Stimulated activated CD8-positive, alpha-beta memory T cell treated with anti-CD3 and anti-CD28 coated beads, Interleukin-2, amount 100 ng/mL, for 1 hour (primary cell): ENCODE results near the gene RNF207.
A peak's percentile ranks its signal among the peaks of the same experiment; 100 is the strongest.

Experiments used
- DNase-seq, 2 donors: peaks; one replicate each; pipeline ENCODE4 v3.0.0-alpha.2; 2020; ENCODE audit warnings: low read depth in 2 of 2

The RNF207 gene

DNA sequence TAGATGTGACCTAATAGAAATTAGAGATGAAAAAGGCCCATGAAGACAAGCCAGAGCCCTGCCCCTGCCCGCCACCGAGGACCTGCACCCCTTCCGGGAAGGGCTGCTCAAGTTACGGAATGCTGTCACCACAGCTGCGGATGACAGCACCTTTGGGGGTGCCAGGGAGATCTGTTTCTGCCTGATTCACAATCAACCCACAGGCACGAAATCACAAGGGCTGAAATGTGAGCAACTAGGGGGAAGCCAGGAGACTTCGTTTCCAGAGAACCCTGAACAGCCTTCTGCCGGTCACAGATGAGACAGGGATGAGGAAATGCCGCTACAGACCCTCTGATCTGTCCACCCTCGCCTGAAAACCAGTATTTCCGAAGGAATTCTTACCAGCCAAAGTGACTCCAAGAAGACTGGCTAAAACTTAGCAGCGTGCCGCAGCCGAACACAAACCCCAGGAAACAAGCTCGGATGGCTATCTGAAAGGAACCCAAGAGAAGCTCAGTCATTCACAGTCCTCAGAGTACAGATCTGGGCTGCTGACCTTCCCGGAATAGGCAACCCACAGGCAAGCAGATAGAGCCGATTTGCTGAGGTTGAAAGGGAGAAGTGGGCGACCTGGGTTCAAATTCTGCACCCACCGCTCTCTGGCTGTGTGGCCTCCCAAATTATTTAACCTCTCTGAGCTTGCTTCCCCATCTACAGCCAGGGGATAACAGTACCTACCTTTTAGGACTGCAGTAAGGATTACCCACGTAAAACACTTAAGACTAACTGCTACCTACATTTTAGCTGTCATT is 28.8 kb downstream of the RNF207 start:
- DNase-seq: no peak

DNA sequence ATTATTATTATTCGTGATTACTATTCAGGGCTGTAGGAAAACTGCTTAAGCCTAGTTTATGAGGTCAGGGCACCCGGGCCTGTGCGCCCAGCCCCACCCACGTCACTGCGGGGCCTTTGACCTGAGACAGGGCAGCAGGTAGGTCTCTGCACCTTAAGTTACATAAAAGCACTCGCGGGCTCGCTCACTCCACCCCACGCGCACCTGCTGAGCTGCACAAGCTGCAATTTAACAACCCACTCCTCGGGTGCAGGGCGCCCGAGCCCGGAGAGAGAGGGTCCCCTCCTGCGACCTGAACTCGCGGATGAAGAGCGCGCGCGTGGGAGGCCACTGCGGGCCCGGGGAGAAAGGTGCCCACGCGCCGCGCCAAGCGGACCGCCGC is 29.4 kb downstream of the RNF207 start:
- DNase-seq: no peak

DNA sequence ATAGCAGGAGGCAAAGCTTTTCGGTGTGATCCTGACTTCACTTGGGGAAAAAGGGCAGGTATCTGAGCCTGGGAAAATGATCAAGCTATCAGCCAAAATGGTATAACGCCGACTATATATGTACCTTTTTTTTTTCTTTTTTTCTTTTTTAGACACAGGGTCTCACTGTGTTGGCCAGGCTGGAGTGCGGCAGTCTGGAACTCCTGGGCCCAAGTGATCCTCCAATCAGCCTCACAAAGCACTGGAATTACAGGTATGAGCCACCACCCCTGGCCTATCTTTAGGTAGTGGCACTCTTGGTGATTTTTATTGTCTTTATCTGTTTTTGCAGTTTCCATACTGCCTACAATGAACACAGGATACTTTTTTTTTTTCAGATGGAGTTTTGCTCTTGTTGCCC is 31.2 kb downstream of the RNF207 start:
- no peak for DNase-seq

DNA sequence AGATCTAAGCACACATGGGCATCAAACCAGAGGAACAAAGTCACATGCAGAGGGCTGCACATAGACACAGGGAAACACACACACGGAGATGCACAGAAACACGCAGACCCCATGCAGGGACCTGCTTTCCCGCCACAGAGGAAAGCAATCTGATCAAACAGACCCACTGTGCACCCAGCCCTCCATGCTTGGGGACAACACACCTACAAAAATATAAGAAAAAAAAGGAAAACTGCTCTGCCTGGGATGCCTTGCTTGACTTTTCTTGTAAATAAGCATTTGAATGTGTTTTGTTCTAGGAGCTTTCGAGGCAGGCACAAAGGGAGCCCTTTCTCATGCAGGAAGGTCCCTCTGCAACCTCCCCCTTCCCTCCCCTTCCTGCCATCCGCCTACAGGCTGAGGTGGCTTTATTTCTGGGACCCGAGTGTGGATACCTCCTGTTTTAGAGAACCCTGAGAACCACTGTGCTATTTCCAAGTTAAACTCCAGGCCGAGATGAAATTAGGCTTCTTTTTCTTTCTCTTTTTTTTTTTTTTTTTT is 33.4 kb downstream of the RNF207 start:
- DNase-seq: no peak

DNA sequence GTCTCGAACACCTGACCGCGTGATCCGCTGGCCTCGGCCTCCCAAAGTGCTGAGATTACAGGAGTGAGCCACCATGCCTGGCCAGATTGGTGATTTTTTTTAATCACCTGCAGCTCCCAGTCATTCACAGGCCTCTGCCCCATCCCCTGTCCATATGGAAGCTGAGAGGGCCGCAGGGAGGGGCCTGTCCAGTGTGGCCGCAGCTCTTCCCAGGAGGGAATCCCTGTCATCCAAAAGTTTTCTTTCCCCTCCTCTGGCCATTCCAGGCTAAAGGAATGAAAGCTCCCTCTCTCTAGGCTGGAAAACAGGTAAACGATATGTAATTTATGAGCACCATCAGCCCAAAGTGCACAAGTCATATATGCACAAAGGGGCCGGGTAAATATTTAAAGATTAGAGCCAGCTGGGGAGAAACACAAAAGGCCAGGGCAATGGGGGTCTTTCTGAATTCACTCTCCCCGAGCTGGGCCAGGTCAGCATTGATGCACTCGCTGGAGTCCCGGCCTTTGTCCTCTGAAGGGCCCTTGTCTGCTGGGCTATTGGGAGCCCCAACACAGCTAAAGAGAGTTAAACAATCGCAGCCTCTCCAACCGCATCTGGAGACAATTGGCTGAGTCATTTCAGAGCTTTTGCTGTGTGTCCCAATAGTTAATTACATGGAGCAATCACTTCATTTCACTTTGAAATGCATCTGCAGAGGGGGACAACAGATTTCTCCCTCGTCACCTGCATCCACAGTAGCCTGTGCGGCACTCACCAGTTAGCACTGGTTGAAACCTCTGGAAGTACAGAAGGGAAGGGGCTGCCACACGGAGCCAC is 34.2 kb downstream of the RNF207 start:
- DNase-seq: no peak

DNA sequence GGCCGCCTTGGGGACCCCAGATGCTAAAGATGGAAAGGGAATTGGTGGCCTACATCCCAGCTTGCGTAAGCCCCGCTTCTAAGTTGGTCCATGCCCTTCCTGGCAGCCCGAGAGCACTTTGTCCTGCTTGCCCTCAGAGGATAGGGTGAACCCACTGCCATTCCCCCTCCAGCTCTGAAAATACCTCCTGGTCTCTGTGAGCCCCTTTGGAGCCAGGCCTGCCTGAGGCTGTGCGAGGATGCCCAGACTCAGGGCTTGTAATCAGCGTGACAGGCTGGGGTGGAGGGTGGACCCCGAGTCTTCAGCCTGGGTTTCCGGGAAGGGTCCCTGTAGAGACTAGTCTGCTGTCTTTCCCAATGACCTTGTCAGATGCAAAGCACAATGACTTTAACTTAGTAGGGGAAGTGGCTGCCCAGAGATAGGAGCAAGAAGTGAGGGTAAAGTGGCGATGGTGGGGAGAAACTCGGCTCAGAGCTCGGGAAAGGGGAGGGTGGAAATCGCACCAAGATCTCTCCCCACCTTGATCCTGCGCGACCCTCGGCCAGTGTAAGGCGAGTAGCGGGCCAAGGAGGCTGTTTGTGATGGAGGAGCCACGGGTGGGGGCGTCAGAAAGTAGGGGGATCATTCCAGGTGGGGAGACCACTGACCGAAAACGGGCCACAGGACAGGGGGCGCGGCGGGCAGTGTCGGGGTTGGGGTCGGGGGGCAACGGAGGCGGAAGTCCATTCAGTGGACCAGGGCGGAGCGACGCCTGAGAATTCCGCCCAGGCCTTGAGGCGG is 35.4 kb downstream of the RNF207 start:
- DNase-seq: no peak

DNA sequence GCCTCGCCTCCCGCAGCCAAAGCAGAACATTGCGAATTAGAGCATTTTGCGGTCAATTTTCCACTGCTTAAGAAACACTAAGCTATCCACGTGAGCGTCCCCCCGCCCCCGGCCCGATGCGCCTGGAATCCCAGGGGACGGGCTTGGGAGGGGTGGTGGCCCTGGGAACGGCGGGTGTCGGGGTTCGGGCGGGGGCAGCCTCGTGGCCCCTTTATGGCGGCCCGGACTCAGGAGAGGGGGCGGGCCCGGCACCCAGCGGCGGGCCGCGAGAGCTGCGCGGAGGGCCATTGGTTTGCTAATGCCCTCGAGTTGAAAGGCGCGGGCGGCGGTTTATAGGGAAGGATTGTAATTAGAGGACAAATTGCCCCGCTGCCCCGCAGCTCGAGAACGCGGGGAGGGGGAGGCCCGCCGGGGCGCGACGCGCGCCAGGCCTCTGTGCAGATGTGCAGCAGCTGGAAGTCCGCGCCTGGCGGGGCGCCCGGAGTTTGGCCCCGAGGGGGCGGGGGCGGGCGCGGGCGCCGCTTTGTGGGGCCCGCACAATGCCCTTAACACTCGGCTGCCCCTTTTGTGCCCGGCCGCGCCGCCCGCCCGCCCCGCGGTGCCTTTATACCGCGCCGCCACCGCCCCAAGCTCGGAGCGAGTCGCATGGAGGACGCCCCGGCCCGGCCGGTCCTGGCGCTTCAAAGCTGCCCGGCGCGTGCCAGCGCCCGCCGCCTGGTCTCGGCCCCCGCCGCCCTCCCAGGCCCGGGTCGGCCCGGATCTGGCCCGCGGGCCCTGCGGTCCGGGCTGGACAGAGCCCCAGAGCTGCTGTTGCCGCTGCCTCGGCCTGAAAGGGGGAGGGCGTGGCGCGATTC is 36.2 kb downstream of the RNF207 start:
- no peak for DNase-seq

DNA sequence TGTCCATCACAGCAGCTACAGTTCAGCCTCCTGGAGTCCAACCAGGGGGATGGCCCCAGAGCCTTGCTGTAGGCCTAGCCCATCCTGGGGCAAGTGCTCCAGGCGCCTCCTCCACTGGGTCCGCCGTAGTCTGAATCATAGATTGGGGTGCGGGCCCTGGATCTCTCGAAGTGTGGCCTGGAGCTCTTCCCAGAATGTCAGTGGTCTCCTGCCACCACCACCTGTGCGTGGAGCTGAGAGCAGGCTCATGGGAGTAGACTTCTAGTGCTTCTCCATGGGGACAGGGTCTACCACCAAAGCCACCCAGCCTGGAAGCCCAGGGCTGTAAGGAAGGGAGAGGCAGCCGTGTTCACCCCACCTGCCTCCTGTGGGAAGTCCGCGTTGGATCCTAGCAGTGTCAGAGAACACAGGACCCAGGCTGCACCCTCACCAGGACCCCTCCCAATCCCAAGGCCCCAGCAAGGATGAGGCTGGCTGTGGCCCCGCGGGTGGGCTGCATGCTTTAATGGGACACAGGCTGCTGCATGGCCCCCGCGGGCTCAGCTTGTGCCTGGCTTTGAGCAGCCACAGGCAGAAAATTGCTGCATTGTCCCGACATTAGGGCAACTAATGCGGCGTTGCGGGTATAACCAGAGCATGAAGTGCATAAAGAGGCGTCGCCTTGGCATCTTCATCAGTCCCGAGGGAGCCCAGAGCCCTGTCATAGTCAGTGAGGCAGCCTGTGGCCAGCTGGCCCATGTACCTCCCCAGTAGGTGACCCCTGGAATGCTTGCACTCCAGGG is 37.3 kb downstream of the RNF207 start:
- DNase-seq: no peak

DNA sequence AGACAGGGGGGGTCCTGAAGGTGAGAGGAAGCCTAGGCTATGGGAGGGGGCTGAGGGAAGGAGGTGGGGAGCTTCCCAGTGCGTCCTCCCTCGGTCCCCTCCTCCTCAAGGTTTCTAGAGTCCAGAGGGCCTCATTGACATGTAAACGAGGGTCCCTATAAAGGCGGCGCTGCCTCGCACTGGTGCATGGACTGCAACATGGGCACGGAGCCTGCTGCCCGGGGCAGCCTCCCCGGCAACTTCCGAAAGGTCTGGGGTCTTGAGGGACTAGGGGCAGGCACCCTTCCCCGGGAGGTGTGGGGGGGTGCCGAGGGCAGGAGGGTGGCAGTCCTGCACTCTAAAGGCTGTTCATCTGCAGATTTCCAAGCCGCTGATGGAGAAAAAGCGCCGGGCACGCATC is 38.1 kb downstream of the RNF207 start, which contains the start of gene HES3:
Gene HES3, plus strand, starts transcription at position 187 of the 400 bp plus-strand sequence. Its CDS starts 187 bp downstream, at position 374.
- no peak for DNase-seq

DNA sequence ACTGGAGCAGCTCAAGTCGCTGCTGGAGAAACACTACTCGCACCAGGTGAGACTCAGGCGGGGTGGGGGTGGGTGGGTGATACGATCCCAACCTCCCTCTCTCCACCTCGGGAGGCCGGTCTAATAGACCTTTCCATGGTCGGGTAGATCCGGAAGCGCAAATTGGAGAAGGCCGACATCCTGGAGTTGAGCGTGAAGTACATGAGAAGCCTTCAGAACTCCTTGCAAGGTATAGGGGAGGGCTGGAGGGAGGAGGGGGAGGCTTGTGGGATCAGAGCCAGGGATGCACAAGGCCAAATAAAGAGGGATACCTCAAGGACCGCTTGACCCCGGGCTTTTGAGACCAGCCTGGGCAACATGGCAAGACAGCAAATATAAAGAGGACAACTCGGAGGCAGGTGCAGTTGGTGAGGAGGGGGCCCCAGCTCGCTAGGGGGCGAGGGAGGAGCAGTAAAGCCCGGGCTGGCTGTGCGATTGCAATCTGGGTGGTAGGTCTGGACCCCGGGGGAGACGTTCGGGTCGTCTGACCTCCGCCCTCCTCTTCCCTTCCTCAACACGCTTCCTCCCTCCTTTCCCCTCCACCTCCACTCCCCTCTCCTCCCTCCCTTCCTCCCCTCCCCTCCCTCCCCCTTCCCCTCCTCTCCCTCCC is 38.6 kb downstream of the RNF207 start:
- DNase-seq: no peak

DNA sequence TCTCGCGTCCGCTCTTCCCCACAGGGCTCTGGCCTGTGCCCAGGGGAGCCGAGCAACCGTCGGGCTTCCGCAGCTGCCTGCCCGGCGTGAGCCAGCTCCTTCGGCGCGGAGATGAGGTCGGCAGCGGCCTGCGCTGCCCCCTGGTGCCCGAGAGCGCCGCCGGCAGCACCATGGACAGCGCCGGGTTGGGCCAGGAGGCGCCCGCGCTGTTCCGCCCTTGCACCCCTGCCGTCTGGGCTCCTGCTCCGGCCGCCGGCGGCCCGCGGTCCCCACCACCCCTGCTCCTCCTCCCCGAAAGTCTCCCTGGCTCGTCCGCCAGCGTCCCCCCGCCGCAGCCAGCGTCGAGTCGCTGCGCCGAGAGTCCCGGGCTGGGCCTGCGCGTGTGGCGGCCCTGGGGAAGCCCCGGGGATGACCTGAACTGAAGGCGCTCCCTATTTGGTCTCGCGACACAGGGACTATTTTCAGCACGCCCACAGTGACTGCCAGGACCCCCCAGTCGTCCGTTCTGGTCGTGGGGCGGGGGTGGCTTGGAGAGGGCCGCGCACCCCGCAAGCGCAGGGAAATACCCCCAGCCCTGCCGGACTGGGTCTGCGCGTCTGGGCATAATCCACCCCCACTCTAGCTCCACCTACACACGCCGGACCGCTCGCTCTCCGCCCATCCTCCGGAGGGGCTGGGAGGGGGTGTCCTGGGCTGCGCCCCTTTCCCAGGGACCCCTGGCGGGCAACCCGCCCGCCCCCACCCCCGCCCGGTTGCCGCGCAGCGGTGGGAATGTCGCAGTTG is 39.4 kb downstream of the RNF207 start:
- peak; percentile 47 to 59 for DNase-seq

DNA sequence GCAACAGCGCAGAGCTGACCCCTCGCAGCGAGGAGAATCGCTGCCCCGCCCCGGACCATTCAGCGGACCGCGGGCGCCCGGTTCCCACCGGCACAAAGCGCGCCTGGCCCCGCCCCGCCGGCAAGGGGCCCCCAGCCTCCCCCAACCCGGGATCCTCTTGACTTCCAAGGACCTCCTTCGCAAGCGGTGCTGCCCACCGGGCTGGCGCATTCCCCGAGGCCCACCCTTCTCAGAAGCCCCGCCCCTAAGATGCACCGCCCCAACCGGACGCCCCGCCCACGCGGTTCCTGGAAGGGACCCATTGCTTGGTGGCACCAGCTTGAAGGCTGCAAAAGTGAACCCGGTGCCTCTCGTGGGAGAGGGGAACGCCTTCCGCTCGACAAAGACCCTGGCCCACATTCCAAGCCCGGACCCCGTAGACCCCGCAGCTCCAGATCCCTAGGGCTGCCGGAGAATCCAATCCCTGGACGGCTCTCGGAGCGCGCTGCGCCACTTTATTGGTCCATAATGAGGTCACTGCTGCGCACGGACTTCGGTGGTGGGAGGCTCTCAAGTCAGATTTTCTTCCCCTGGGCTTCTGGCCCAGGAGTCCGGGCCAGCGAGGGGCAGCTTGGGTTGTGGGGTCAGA is 40.1 kb downstream of the RNF207 start:
- peak in 1 of 2 donors; percentile 10 for DNase-seq

DNA sequence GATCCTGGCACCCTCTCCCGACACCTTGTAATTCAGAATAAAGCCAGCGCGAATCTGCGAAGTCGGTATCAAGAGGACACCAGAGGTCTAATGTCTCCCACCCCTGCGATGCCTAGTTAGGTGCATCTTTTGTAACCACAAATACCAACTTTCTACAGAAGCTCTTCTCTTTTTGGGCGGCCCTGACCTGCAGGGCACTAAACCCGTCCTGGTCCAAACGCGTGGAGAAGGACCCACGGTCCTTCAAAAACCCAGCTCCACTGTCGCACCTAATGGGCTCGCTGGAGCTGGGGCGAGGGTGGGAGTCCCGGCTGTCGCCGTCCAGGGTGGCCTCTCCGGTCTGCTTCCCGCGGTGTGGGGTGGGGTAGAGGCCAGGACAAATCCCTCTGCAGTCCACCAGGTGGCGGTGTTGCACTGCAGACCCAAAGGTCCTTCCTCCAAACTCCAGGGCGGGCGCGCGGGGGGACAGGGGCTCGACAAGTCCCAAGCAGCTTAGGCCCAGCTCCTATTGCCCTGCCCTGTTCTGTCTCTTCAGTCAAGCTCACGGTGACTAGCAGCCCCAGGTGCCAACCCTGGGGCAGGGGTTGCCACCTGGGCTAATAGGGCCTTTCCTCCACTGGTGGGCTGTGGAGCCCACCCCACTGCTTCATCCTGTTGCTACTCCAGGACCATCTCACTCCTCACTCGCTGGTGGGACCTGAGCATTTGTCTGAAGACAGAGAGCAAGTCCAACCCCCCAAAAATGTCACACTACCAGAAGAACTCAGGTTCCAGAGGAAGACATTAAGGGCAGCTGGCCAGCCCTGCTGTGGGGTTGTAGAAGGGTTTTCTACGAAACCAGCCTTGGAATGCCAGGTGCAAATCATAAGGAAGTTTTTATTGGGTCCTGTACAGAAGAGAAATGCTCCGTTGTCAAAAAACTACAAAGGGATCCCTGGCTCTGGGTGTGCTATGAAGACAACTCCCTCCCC is 40.9 kb downstream of the RNF207 start:
- DNase-seq: peak; percentile 57 to 69

DNA sequence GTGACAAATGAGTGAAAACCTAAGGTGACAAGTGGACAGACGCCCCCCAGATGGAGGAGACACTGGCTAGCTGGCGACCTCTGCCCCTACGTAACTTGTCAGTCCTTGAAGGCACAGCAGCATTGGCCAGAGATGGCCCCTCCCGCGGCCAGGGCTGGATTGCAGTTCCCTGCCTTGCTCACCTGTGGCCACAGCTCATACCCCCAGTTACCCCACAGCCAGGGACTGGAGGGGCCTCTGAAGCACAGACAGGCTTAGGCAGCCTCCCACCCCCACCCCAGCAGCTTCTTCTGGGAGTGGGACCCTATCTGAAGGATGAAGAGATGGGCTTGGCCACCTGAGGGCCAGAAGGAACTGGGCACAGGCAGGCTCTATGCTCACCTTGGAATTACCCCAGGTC is 41.7 kb downstream of the RNF207 start:
- no peak for DNase-seq

DNA sequence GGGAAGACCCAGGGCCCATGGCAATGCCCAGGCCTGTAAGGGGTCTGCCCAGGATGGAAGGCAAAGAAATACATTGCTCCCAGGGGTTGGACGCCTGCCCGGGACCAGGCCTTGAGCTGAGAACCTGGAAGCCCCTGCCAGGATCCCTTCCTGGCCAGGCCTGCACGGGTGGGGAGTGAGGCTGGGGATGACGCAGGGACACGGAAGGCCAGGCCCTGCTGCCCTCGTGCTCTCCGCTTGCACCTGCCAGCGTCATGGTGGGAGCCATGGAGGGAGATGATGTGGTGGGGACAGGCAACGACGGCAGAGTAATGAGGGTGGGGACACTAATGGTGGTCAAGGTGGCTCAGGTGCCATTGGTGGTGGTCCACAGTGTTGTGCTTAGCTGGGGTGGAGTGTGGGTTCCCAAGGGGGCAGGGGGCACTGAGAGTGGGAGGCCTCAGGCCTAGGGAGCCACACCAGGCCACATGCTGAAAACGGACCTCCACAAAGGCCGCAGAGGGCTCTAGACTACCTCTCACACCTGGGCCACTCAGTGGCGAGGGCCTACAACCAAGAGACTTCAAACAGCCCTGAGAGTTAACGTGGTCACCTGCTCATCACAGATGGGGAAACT is 42.4 kb downstream of the RNF207 start:
- no peak for DNase-seq

DNA sequence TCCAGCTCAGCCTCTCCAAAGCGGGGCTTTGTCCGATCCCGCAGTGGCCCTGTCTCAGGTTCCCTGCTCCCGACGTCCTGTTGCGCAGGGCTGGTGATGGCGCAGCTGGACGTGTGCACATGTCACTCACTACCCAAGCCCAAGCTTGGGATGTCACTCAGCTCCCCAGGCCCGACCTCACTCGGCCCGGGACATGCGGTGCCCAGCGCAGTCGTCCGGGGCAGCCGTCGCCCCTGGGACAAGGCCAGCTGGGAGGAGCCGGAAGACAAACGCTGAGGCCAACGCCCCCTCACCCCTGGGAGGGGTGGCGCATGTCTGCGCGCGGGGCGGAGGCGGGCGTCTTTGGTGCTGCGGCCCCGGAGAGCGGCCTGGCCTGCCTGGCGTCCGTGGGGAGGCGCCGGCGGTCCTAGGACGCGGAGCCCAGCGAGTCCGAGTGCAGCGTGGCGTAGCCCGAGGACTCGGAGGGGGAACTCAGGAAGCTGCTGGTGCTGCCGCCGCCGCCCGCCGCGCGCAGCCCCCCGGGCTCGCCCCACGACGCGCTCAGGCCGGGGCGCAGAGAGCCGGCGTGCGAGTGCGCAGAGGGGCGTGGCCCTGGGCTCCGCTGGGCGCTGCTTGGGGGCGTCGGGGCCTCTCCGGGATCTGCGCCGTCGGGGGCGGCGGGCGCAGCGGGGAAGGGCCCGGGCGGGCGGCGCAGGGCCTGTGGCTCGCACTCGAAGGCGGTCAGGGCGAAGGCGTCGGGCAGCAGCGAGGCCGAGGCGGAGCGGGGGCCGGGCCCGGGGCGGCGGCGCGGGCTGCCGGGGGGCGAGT is 43.2 kb downstream of the RNF207 start:
- DNase-seq: no peak
